ENCODE measurements around the gene AMN. TPM values are rescaled to one million over a fixed set of nuclear protein-coding genes. Genes with fewer than 3 reads are reported as not detected.

The AMN gene
- total and polyA plus RNA-seq, 8 donors = 1.3 to 781 (median 13.8) TPM

DNA sequence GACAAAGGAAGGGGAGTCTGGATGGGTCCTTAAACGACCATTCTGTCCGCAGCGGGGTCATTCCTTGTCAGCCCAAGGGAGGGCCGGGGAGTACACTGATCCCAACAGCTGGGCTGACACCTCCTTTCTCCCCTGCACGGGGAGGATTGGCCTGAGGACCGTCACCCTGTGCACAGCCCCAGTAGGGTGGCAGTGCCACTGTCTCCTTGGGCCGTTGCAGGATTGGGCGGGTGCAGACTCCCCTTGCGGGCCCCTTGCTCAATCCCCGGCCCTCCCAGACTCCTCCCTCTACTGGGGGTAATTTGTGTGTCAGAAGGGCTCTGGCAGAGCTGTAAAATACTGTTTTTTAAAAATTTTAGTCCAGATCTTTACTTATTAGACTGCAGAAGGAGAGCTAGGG is 12.6 kb upstream of the AMN start:
- Histone ChIP-seq H3K36me3 (peaks cover 9 to 46% (median 33%) of the 10 kb centered on the region in 4 donors), H3K27ac (no peak overlapping the region), H3K9me3 (no peaks in the 10 kb centered on the region), H3K27me3 (no peaks in the 10 kb centered on the region), H3K4me1 (no peaks in the 10 kb centered on the region), H3K4me3 (no peak overlapping the region)
- no peak for DNase-seq
- intact Hi-C loops (cut with DNase I; ENCODE audit: low total_unique reads) = loop anchor here (10.0 kb wide), 1 partner anchor 135 kb away; the partner anchor contains the start of gene TRAF3
- WGBS, 5 donors = 80 to 90% (median 85%) methylated on average over 5 to 10 of the region's 10 CpGs
- TF ChIP-seq POLR2A (IDR thresholded peaks at IDR 0.05) = no peak
- no peak for TF ChIP-seq POLR2AphosphoS5 (IDR thresholded peaks at IDR 0.05)
- TF ChIP-seq, protein P1, sequence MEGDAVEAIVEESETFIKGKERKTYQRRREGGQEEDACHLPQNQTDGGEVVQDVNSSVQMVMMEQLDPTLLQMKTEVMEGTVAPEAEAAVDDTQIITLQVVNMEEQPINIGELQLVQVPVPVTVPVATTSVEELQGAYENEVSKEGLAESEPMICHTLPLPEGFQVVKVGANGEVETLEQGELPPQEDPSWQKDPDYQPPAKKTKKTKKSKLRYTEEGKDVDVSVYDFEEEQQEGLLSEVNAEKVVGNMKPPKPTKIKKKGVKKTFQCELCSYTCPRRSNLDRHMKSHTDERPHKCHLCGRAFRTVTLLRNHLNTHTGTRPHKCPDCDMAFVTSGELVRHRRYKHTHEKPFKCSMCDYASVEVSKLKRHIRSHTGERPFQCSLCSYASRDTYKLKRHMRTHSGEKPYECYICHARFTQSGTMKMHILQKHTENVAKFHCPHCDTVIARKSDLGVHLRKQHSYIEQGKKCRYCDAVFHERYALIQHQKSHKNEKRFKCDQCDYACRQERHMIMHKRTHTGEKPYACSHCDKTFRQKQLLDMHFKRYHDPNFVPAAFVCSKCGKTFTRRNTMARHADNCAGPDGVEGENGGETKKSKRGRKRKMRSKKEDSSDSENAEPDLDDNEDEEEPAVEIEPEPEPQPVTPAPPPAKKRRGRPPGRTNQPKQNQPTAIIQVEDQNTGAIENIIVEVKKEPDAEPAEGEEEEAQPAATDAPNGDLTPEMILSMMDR (IDR thresholded peaks at IDR 0.05) = no peak

DNA sequence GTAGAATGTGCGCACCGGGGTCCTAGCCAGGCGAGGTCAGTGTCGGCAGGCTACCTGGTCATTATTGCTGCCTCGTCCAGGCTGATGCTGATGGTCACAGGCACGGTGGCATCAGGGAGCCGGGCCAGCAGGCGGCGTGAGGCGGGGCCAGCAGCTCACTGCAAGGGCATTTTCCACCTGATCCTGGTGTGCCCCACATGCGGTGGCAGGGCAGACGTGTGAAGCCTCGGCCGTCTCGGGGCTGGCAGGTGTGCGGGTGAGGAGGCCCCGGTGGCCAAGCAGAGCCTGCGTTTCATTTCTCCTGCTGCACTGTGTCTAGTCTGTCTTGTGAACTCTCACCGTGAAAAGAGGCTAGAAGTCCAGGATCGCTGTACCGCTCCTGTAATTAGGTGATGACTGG is 12.0 kb upstream of the AMN start:
- H3K4me3 ChIP-seq = no peak overlapping the region
- no peaks in the 10 kb centered on the region for H3K9me3 ChIP-seq
- H3K27me3 ChIP-seq = no peaks in the 10 kb centered on the region
- WGBS, 5 donors = 86 to 93% (median 91%) methylated on average over 21 of the region's 21 CpGs
- DNase-seq = no peak
- intact Hi-C loops (cut with DNase I; ENCODE audit: low total_unique reads) = loop anchor here (10.0 kb wide), 1 partner anchor 136 kb away; the partner anchor contains the start of gene TRAF3
- H3K4me1 ChIP-seq = no peaks in the 10 kb centered on the region
- H3K36me3 ChIP-seq = peaks cover 4 to 41% (median 27%) of the 10 kb centered on the region in 4 donors
- H3K27ac ChIP-seq = no peak overlapping the region
- TF ChIP-seq, protein P1 (IDR thresholded peaks at IDR 0.05) = no peak

DNA sequence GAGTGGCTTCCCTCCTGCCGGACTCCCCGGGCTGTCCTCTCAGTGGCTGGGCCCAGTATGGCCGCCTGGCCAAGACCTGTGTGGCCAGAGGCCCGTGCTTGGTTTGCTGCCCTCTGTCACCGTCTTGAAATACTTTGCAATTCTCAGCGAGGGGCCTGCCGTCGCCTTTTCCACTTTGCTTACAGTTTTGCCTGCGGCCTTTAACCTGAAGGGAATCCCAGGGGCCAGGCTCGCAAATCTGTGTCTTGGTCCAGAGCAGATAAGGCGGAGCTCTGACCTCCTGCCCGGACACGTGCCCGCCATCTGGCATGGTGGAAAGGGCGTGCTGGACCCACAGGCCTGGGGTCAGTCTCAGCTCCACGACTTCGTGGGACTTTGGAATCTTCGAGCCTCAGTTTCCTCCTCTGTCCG is 10.9 kb upstream of the AMN start:
- H3K27ac ChIP-seq = no peak overlapping the region
- intact Hi-C loops (cut with DNase I; ENCODE audit: low total_unique reads) = loop anchor here (10.0 kb wide), 1 partner anchor 137 kb away; the partner anchor contains the start of gene TRAF3
- no peaks in the 10 kb centered on the region for H3K9me3 ChIP-seq
- H3K4me3 ChIP-seq = no peak overlapping the region
- peaks cover 0 to 31% (median 19%) of the 10 kb centered on the region in 4 donors for H3K36me3 ChIP-seq
- no peaks in the 10 kb centered on the region for H3K27me3 ChIP-seq
- TF ChIP-seq POLR2A (IDR thresholded peaks at IDR 0.05) = no peak
- no peak for TF ChIP-seq POLR2AphosphoS5 (IDR thresholded peaks at IDR 0.05)
- TF ChIP-seq, protein P1 (IDR thresholded peaks at IDR 0.05) = no peak
- TF ChIP-seq EP300 (IDR thresholded peaks at IDR 0.05) = no peak
- H3K4me1 ChIP-seq = no peaks in the 10 kb centered on the region
- 79 to 88% (median 85%) methylated on average over 19 of the region's 19 CpGs for WGBS, 5 donors
- no peak for DNase-seq

DNA sequence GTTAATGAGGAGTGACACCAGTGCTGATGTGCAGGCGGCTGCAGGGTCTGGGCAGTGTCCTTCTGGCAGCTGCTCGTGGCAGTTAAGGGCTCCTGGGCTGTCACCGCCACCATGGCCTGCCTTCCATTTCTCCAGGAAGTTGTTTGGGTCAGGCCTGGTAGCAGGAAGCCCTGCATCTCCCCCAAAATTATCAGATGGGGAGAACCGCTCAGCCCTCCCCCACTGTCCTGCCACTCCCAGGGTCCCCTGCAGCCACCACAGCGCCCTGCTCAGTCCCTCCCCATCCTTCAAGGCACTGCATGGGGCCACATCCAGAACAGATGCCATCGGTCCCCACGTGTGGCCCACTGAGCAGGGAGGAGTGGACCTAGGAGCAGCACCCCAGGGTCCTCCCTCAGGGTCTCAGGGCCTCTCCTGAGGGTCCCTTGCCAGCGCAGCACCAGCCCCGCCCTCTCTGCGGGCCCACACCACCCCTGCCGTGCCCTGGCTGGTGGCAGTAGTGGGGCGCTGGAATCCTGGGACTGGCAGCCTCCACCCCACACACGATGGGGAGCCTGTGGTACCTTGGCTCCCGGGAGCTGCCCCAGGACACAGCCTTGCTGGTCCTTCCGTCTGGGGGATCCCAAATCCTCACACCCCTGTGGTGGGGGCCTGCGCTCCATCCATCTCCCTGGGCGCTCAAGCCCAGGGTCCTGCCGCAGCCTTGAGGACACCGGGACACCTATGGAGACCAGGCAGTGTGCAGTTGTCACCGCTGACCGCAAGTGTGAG is 10.3 kb upstream of the AMN start:
- no peak for DNase-seq
- no peaks in the 10 kb centered on the region for H3K27me3 ChIP-seq
- intact Hi-C loops (cut with DNase I; ENCODE audit: low total_unique reads) = loop anchor here (10.0 kb wide), 1 partner anchor 137 kb away; the partner anchor contains the start of gene TRAF3
- WGBS, 5 donors = 93 to 97% (median 94%) methylated on average over 16 to 21 of the region's 21 CpGs
- H3K4me1 ChIP-seq = no peaks in the 10 kb centered on the region
- no peak overlapping the region for H3K4me3 ChIP-seq
- peaks cover 0 to 25% (median 12%) of the 10 kb centered on the region in 4 donors for H3K36me3 ChIP-seq
- TF ChIP-seq POLR2A (IDR thresholded peaks at IDR 0.05) (no peak), POLR2AphosphoS5 (IDR thresholded peaks at IDR 0.05) (no peak), EP300 (IDR thresholded peaks at IDR 0.05) (no peak)
- TF ChIP-seq, protein P1 (IDR thresholded peaks at IDR 0.05) = no peak
- no peak overlapping the region for H3K27ac ChIP-seq
- no peaks in the 10 kb centered on the region for H3K9me3 ChIP-seq
